ENCODE results near the gene PTCH1. TPM values are rescaled to one million over a fixed set of nuclear protein-coding genes. Genes with fewer than 3 reads are reported as not detected.

Gene PTCH1
- total RNA-seq, 1 donor from 2014 or later = 16.2 TPM

GRCh38 chr9:95478335-95478734 lies 38.4 kb downstream of the PTCH1 start:
- H3K27me3 Mint-ChIP-seq (ENCODE audit: unreplicated experiment) = no peaks in the 10 kb centered on the region
- no peak overlapping the region for H3K27ac Mint-ChIP-seq (ENCODE audit: unreplicated experiment)
- no peaks in the 10 kb centered on the region for H3K4me1 Mint-ChIP-seq (ENCODE audit: unreplicated experiment)
- no peak overlapping the region for H3K4me3 Mint-ChIP-seq (ENCODE audit: unreplicated experiment)
- no peak for DNase-seq (ENCODE audit: extremely low spot score, unreplicated experiment)
- TF ChIP-seq CTCF (IDR thresholded peaks at IDR 0.05) = no peak
- no peaks in the 10 kb centered on the region for H3K9me3 Mint-ChIP-seq (ENCODE audit: unreplicated experiment)
- H3K36me3 Mint-ChIP-seq (ENCODE audit: unreplicated experiment) = peaks cover 66% of the 10 kb centered on the region

GRCh38 chr9:95477885-95478284 lies 38.9 kb downstream of the PTCH1 start:
- Mint-ChIP-seq H3K27ac (ENCODE audit: unreplicated experiment) (no peak overlapping the region), H3K27me3 (ENCODE audit: unreplicated experiment) (no peaks in the 10 kb centered on the region), H3K4me3 (ENCODE audit: unreplicated experiment) (no peak overlapping the region), H3K4me1 (ENCODE audit: unreplicated experiment) (no peaks in the 10 kb centered on the region), H3K9me3 (ENCODE audit: unreplicated experiment) (no peaks in the 10 kb centered on the region), H3K36me3 (ENCODE audit: unreplicated experiment) (peaks cover 70% of the 10 kb centered on the region)
- no peak for TF ChIP-seq CTCF (IDR thresholded peaks at IDR 0.05)
- no peak for DNase-seq (ENCODE audit: extremely low spot score, unreplicated experiment)

- Mint-ChIP-seq H3K27ac (ENCODE audit: unreplicated experiment) (no peak overlapping the region), H3K27me3 (ENCODE audit: unreplicated experiment) (no peaks in the 10 kb centered on the region), H3K4me1 (ENCODE audit: unreplicated experiment) (no peaks in the 10 kb centered on the region), H3K36me3 (ENCODE audit: unreplicated experiment) (peaks cover 74% of the 10 kb centered on the region), H3K9me3 (ENCODE audit: unreplicated experiment) (no peaks in the 10 kb centered on the region), H3K4me3 (ENCODE audit: unreplicated experiment) (no peak overlapping the region)
- DNase-seq (ENCODE audit: extremely low spot score, unreplicated experiment) = no peak
- TF ChIP-seq CTCF (IDR thresholded peaks at IDR 0.05) = no peak
These were observed 39.3 kb downstream of the PTCH1 start for GRCh38 chr9:95477441-95477840.

GRCh38 chr9:95468791-95469190 lies 48.0 kb downstream of the PTCH1 start:
- DNase-seq (ENCODE audit: extremely low spot score, unreplicated experiment) = no peak
- H3K27ac Mint-ChIP-seq (ENCODE audit: unreplicated experiment) = no peak overlapping the region

GRCh38 chr9:95465115-95465514 lies 51.7 kb downstream of the PTCH1 start:
- no peak overlapping the region for H3K4me3 Mint-ChIP-seq (ENCODE audit: unreplicated experiment)
- H3K36me3 Mint-ChIP-seq (ENCODE audit: unreplicated experiment) = peaks cover 33% of the 10 kb centered on the region
- H3K4me1 Mint-ChIP-seq (ENCODE audit: unreplicated experiment) = peaks cover 42% of the 10 kb centered on the region
- no peak overlapping the region for H3K27ac Mint-ChIP-seq (ENCODE audit: unreplicated experiment)
- no peak for TF ChIP-seq CTCF (IDR thresholded peaks at IDR 0.05)
- no peaks in the 10 kb centered on the region for H3K9me3 Mint-ChIP-seq (ENCODE audit: unreplicated experiment)
- DNase-seq (ENCODE audit: extremely low spot score, unreplicated experiment) = no peak
- no peaks in the 10 kb centered on the region for H3K27me3 Mint-ChIP-seq (ENCODE audit: unreplicated experiment)

More at GRCh38 chr9:95468791-95469190, 48.0 kb downstream of the PTCH1 start:
- no peaks in the 10 kb centered on the region for H3K9me3 Mint-ChIP-seq (ENCODE audit: unreplicated experiment)
- no peak overlapping the region for H3K4me3 Mint-ChIP-seq (ENCODE audit: unreplicated experiment)
- H3K27me3 Mint-ChIP-seq (ENCODE audit: unreplicated experiment) = no peaks in the 10 kb centered on the region
- H3K4me1 Mint-ChIP-seq (ENCODE audit: unreplicated experiment) = peaks cover 11% of the 10 kb centered on the region
- TF ChIP-seq CTCF (IDR thresholded peaks at IDR 0.05) = no peak
- peaks cover 55% of the 10 kb centered on the region for H3K36me3 Mint-ChIP-seq (ENCODE audit: unreplicated experiment)
